CD4-positive, alpha-beta T cell treated with Interleukin-15 for 4 hours (primary cell): Measurements from ENCODE around the gene CCDC78.
"Not testable (repeated sequence)": the region's sequence is repeated elsewhere in the genome, so short reads cannot be mapped to it uniquely, and the experiment has no call there.

ENCODE experiments used
- DNase-seq: peaks from one replicate; pipeline ENCODE4 v3.0.0-alpha.2; 2020; ENCODE audit warnings: low spot score

CCDC78 gene

GRCh38 chr16:692356-693108, 33.7 kb downstream of the CCDC78 start:
- no peak for DNase-seq

GRCh38 chr16:691242-691641, 35.0 kb downstream of the CCDC78 start:
- DNase-seq, result not testable (repeated sequence)

DNA sequence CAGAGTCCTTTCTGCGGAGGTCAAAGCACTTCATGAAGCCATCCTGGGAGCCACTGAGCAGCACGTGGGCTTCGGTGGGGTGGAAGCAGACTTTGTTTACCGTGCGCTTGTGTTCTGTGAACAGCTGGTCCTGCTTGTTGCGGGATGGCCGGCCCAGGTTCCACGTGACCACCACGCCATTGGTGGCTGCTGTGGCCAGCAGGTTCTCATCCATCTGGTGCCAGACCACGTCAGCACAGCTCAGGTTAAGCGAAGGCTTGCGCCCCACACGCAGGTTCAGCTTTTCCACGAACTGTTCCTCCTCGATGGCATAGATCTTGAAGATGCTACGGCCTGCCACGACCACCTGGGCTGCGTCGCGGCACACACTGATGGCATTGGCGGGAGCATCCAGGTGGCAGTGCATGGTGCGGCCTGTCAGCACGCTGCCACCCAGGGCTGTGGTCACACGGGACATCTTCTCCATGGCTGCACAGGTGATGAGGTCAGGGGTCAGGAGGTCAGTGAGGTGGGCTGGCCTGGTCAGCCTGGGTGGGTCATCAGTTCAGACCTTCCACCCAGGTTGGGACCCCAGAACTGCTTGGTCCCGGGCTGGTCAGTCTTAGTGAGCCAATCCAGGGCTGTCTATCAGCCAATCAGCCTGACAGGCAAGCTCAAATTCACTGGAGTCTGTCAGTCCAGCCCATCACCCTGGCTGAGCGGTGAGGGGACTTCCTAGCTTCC, 36.9 kb downstream of the CCDC78 start:
- no peak for DNase-seq

- no peak for DNase-seq
These were observed 38.7 kb downstream of the CCDC78 start for GRCh38 chr16:687499-687898.

GRCh38 chr16:686459-687260, 39.6 kb downstream of the CCDC78 start:
- DNase-seq, result no peak

- DNase-seq, result no peak
These were observed 40.3 kb downstream of the CCDC78 start for GRCh38 chr16:685967-686366.

- DNase-seq, result no peak
These were observed 41.1 kb downstream of the CCDC78 start for GRCh38 chr16:684961-685696.

GRCh38 chr16:684071-684794, 42.0 kb downstream of the CCDC78 start, which contains the start of gene JMJD8:
Gene JMJD8 (minus strand): TSS chr16:684334. CDS start chr16:684319, 15 bp downstream.
- DNase-seq, result peak; percentile 97

GRCh38 chr16:683396-684070, 42.7 kb downstream of the CCDC78 start:
- DNase-seq, result no peak

- DNase-seq, result no peak
These were observed 43.5 kb downstream of the CCDC78 start for GRCh38 chr16:682493-683395.

DNA sequence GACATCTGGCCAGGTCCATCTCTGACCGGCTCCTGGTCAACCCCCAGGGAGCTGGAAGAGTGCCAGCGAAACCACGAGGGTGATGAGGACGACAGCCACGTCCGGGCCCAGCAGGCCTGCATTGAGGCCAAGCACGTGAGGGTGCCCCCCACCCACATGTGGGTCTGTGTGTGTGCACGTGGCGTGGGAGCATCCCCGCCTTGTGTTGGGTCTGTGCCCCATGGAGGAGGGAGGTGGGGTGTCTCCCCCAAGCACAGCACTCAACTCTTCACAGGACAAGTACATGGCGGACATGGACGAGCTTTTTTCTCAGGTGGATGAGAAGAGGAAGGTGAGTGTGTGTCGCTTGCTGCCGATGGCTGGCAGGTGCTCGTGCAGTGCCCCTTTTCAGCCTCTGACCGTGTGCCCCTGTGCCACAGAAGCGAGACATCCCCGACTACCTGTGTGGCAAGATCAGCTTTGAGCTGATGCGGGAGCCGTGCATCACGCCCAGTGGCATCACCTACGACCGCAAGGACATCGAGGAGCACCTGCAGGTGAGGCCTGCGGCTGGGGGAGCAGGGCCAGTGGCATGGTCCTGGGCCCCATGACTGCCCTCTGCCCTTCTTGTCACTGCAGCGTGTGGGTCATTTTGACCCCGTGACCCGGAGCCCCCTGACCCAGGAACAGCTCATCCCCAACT, 44.4 kb downstream of the CCDC78 start:
- DNase-seq, result no peak

DNA sequence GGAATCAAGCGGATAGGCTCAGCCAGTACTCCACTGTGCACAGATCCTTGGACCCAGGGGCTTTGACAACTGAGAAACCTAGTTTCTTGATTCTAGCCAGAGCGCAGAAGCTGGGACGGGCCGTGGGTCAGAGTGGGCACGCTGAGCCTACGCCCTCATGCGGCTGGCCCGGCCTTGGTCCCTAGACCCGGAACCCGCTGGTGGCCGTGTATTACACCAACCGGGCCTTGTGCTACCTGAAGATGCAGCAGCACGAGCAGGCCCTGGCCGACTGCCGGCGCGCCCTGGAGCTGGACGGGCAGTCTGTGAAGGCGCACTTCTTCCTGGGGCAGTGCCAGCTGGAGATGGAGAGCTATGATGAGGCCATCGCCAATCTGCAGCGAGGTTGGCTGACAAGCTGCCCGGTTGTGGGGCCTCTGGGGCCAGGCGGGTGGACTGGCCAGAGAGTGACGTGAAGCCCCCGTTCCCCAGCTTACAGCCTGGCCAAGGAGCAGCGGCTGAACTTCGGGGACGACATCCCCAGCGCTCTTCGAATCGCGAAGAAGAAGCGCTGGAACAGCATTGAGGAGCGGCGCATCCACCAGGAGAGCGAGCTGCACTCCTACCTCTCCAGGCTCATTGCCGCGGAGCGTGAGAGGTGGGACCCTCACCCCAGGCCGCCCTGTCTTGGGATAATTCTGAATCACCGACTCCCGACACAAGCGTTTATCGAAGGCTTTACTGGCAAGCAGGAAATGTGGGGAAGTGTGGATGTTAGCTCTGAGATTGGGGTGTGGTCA, 45.1 kb downstream of the CCDC78 start:
- no peak for DNase-seq

DNA sequence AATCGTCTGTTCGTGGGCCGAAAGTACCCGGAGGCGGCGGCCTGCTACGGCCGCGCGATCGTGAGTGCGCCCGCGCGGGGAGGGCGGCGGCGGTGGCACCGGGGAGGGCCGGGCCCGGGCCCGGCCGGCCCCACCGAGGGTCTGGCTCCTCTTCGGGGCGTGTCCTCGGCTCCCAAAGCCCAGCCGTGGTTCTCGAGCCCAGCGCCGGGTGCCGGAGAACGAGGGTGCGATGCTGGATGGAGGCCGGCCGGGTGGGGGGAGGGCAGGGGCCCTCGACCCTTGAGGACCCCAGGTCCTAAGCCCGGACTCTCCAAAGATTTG, 45.7 kb downstream of the CCDC78 start:
- no peak for DNase-seq

GRCh38 chr16:679814-680624, 46.2 kb downstream of the CCDC78 start, which contains the start of gene STUB1:
Gene STUB1 (plus strand): TSS chr16:680410. CDS start chr16:680526, 116 bp downstream.
- peak; percentile 79 for DNase-seq

DNA sequence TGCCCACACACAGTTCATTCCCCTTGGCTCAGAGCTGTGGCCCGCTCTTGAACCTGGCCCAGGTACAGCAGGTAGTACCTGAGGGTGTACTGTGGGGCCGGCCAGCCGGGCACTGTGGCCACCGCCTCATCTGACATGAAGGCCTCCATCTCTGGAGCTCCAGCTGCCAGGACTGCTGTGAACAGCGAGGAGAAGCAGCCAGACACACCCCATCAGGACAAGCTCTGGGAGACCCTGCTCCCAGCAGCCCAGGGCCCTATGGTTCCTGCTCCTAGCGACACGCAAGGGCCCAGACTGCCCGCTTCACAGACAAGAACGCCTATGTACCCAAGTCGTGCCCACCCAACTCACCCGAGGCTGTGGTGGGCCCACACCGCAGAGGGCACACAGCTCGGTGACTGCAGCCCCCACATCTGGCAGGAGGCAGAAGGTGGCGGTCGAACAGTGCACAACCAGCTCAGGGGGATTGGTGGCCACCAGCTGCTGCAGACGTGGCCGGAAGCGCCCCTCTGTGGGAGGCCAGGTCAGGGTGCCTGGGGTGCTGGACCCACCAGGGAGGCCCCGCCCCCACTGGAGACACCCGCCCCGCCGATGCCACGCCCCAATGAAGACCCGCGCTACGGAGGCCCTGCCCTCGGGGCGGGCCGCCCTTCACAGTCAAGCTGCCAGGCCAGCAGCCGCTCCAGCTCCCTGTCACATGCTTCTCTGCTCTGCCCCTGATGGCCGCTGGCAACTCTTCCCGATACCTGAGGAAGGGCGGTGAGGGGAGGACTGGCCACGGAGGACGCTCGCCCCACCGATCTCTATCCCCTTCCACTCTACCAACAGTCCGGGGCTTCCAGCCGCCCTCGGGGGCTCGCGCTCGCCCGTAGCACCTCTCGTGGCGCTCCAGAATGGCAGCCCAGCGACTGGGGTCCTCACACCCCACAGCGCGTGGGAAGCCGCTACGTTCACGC, 47.1 kb downstream of the CCDC78 start:
- peak; percentile 30 for DNase-seq

GRCh38 chr16:678209-678857, 47.9 kb downstream of the CCDC78 start:
- no peak for DNase-seq
